GM12873 (cell line): ENCODE results near the gene LRRC49.

Source experiments
- TF ChIP-seq, protein P1 (sequence below): IDR thresholded peaks from 2 replicates; pipeline ENCODE4 v1.5.1; 2012; ENCODE audit warnings: low read depth, mild to moderate bottlenecking, moderate library complexity, low read length, control low read depth; ENCODE audit not compliant: insufficient read depth; ENCODE audit errors: missing control alignments

Gene LRRC49

DNA sequence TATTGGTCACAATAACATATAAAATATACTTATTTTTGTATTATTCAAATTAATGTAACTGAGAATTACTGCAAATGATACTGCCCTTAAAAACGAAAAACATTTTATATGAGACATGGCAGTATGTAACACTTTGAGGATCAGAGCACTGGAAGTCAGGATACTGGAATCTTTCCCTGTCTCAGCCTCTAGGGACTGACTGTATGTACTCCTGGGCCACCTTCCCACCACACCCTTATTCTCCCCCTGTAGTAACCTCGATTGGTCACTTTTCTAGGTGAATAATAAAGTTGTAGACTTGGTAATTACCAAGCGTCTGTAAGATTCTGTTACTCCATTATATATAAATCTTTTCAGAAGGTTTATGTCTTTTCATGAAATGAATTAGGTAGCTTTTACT lies 43.0 kb downstream of the LRRC49 start:
- TF ChIP-seq, protein P1, sequence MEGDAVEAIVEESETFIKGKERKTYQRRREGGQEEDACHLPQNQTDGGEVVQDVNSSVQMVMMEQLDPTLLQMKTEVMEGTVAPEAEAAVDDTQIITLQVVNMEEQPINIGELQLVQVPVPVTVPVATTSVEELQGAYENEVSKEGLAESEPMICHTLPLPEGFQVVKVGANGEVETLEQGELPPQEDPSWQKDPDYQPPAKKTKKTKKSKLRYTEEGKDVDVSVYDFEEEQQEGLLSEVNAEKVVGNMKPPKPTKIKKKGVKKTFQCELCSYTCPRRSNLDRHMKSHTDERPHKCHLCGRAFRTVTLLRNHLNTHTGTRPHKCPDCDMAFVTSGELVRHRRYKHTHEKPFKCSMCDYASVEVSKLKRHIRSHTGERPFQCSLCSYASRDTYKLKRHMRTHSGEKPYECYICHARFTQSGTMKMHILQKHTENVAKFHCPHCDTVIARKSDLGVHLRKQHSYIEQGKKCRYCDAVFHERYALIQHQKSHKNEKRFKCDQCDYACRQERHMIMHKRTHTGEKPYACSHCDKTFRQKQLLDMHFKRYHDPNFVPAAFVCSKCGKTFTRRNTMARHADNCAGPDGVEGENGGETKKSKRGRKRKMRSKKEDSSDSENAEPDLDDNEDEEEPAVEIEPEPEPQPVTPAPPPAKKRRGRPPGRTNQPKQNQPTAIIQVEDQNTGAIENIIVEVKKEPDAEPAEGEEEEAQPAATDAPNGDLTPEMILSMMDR = no peak

DNA sequence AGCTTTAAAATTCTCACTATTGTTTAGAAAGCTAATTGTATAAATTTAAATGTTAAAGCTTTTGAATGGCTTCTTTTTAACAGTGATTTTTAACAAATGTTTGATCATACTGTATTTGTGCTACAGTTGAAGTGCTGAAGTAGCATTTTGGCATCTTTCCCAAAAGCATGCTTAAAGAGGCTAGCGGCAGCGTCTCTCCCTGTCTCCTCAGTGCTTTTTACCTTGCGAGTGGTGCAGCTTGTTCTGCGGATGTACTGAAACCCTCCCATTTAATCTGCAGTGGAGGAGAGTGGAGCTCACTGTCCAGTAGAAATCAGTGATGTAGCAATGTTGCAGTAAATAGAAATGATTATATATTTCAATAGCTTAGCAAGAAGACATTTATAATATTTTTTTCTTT lies 43.7 kb downstream of the LRRC49 start:
- TF ChIP-seq, protein P1 = no peak

- TF ChIP-seq, protein P1 = no peak
Observed at GRCh38 chr15:70947351-70948335, 55.0 kb downstream of the LRRC49 start.

DNA sequence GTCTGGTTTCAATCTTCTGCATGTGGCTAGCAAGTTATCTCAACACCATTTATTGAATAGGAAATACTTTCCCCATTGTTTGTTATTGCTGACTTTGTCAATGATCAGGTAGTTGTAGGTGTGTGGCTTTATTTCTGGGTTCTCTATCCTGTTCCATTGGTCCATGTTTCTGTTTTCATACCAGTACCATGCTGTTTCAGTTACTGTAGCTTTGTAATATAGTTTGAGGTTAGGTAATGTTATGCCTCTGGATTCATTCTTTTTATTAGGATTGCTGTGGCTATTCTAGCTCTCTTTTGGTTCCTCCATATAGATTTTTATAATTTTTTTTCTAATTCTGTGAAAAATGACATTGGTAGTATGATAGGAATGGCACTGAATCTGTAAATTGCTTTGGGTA lies 58.3 kb downstream of the LRRC49 start:
- TF ChIP-seq, protein P1 = no peak

DNA sequence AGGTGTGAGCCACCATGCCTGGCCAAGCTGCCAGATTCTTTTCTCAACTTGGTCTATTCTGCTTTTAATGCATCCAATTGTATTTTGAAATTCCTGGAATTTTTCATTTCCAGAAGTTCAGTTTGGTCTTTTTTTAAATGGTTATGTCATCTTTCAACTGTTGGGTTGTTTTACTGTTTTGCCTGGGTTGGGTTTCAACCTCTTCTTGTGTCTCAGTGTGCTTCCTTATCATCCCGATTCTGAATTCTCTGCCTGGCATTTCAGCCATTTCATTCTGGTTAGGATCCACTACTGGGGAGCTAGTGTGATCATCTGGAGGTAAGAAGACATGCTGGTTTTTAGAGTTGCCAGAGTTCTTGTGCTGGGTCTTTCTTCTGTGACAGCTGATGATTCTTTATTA lies 61.5 kb downstream of the LRRC49 start:
- TF ChIP-seq, protein P1 = no peak

GRCh38 chr15:70954733-70955132 lies 62.1 kb downstream of the LRRC49 start:
- TF ChIP-seq, protein P1 = no peak

- TF ChIP-seq, protein P1 = no peak
Observed at GRCh38 chr15:70955151-70955550, 62.5 kb downstream of the LRRC49 start.
